Psoas muscle (tissue), 8 donors: ENCODE measurements around the gene ADAMTSL3. TPM values are rescaled to one million over a fixed set of nuclear protein-coding genes. Genes with fewer than 3 reads are reported as not detected.

ENCODE experiments used
- ATAC-seq, 4 donors: fragments of 200-7000 bp; cut with Tn5 transposase; one replicate each; pipeline ENCODE4 v1.9.1; 2020; ENCODE audit warnings: moderate library complexity in 3 of 4, mild to moderate bottlenecking in 2 of 4
- DNase-seq, 2 donors: peaks; one replicate each; pipeline ENCODE4 v3.0.0-alpha.2; 2020
- H3K27ac ChIP-seq: fragments of 200-600 bp; one replicate; pipeline ENCODE4 v1.8.0; 2022
- H3K27me3 ChIP-seq, 3 donors: fragments of 200-600 bp in 1 of 3; one replicate each; pipeline versions ENCODE4 v1.6.1 to v1.8.0; 2013 to 2022; ENCODE audit warnings: low read length in 2 of 3, mild to moderate bottlenecking in 2 of 3, moderate library complexity in 1 of 3; ENCODE audit not compliant: insufficient read depth in 3 of 3
- H3K36me3 ChIP-seq, 2 donors: fragments of 200-600 bp in 1 of 2; one replicate each; pipeline versions ENCODE4 v1.6.1 to v1.8.0; 2013 to 2022; ENCODE audit warnings: low read depth in 1 of 2, mild to moderate bottlenecking in 1 of 2, moderate library complexity in 1 of 2; ENCODE audit not compliant: insufficient read depth in 1 of 2
- H3K4me1 ChIP-seq: fragments of 200-600 bp; one replicate; pipeline ENCODE4 v1.8.0; 2022
- H3K4me3 ChIP-seq: fragments of 200-600 bp; one replicate; pipeline ENCODE4 v1.8.0; 2022; ENCODE audit warnings: mild to moderate bottlenecking
- H3K9me3 ChIP-seq: fragments of 200-600 bp; one replicate; pipeline ENCODE4 v1.8.0; 2022
- CTCF ChIP-seq: fragments of 200-600 bp; IDR thresholded peaks from one replicate; pipeline ENCODE4 v1.8.0; 2022; ENCODE audit warnings: antibody characterized with exemption
- WGBS, 3 donors: extraction: QIAGEN DNeasy Blood & Tissue Kit; methylation state at CpG; one replicate each; pipeline versions ENCODE4 v1.1.6 to v1.1.7; 2013; 5-methylcytosine and 5-hydroxymethylcytosine counted together
- intact Hi-C, 2 donors: fragments of 100-400 bp; cut with DNase I; formaldehyde crosslinking; loops; one replicate each; pipeline versions ENCODE4 v1.11.0 to v1.14.2; 2022
- polyA plus RNA-seq, 3 donors: library from polyadenylated mRNA; stranded (reverse); fragments of 200-250 nt; gene quantifications; one replicate each; pipeline ENCODE4 v1.2.3, GENCODE V29; 2013
- total RNA-seq, 4 donors: library from RNA; stranded (reverse); fragmentation: NEBNext Ultra II Directional in 2 of 4; extraction: Animal tissue kit (Norgen Biotek cat#: 25700) in 2 of 4; gene quantifications; one replicate each; pipeline versions ENCODE4 v1.2.1 to v1.2.4, GENCODE V29; 2021 to 2023
- donor health status: healthy with polysubstance abuse.
- donor health status: DM: no; HTN: no; CAD: no; lungs with moderate emphysema.
- donor health status: Bipolar disorder and iron deficiency.
- donor health status: healthy.
- donor health status: DM: yes; HTN: yes; CAD: no.
- donor health status: DM: no; HTN: no; CAD: no.
- donor health status: DM: no; HTN: no; CAD: no.
- donor health status: DM: yes; HTN: yes; CAD: no.

Gene ADAMTSL3
- total and polyA plus RNA-seq, 7 donors: 0.35 to 12.8 (median 2.1) TPM

GRCh38 chr15:83613714-83614113 lies 40.2 kb upstream of the ADAMTSL3 start:
- Histone ChIP-seq H3K4me3 (no peak overlapping the region), H3K9me3 (no peaks in the 10 kb centered on the region), H3K27me3 (peaks cover 0 to 4% (median 0%) of the 10 kb centered on the region in 3 donors), H3K4me1 (no peaks in the 10 kb centered on the region), H3K27ac (no peak overlapping the region), H3K36me3 (no peaks in the 10 kb centered on the region)
- intact Hi-C loops: no loop called here
- DNase-seq: no peak
- WGBS, 3 donors: 42 to 45% (median 43%) methylated on average over 2 of the region's 2 CpGs
- no peak for ATAC-seq
- TF ChIP-seq CTCF: no peak

- Histone ChIP-seq H3K4me1 (no peaks in the 10 kb centered on the region), H3K4me3 (no peak overlapping the region), H3K27ac (no peak overlapping the region), H3K36me3 (no peaks in the 10 kb centered on the region), H3K27me3 (peaks cover 0 to 4% (median 0%) of the 10 kb centered on the region in 3 donors), H3K9me3 (no peaks in the 10 kb centered on the region)
- no peak for ATAC-seq
- no peak for TF ChIP-seq CTCF
- 69 to 84% (median 75%) methylated on average over 1 of the region's 1 CpG for WGBS, 3 donors
- intact Hi-C loops: no loop called here
- DNase-seq: no peak
Observed at GRCh38 chr15:83616840-83617239, 37.1 kb upstream of the ADAMTSL3 start.

- Histone ChIP-seq H3K9me3 (no peaks in the 10 kb centered on the region), H3K4me3 (no peak overlapping the region), H3K27ac (no peak overlapping the region), H3K4me1 (no peaks in the 10 kb centered on the region), H3K27me3 (no peaks in the 10 kb centered on the region), H3K36me3 (no peaks in the 10 kb centered on the region)
- intact Hi-C loops: no loop called here
- WGBS, 3 donors: 76 to 82% (median 82%) methylated on average over 2 of the region's 2 CpGs
- no peak for DNase-seq
- no peak for TF ChIP-seq CTCF
- ATAC-seq: no peak
Observed at GRCh38 chr15:83626171-83626802, 27.6 kb upstream of the ADAMTSL3 start.

GRCh38 chr15:83631534-83631933 lies 22.4 kb upstream of the ADAMTSL3 start:
- Histone ChIP-seq H3K4me3 (no peak overlapping the region), H3K27me3 (no peaks in the 10 kb centered on the region), H3K36me3 (no peaks in the 10 kb centered on the region), H3K9me3 (no peaks in the 10 kb centered on the region), H3K27ac (no peak overlapping the region), H3K4me1 (no peaks in the 10 kb centered on the region)
- no peak for TF ChIP-seq CTCF
- intact Hi-C loops: no loop called here
- ATAC-seq (no peak), DNase-seq (no peak)
- WGBS, 3 donors: 73 to 78% (median 78%) methylated on average over 2 of the region's 2 CpGs

- ATAC-seq (no peak), DNase-seq (no peak)
- no peak for TF ChIP-seq CTCF
- H3K4me1 ChIP-seq: no peaks in the 10 kb centered on the region
- intact Hi-C loops: no loop called here
- no peak overlapping the region for H3K27ac ChIP-seq
- no peaks in the 10 kb centered on the region for H3K36me3 ChIP-seq
- H3K4me3 ChIP-seq: no peak overlapping the region
- H3K27me3 ChIP-seq: no peaks in the 10 kb centered on the region
- H3K9me3 ChIP-seq: no peaks in the 10 kb centered on the region
Observed at GRCh38 chr15:83643201-83643600, 10.7 kb upstream of the ADAMTSL3 start.
